Astrocyte (in vitro differentiated cells and primary cell): ENCODE measurements around the gene SLFN12L. TPM values are rescaled to one million over a fixed set of nuclear protein-coding genes. Genes with fewer than 3 reads are reported as not detected.

ENCODE experiments used
- DNase-seq: peaks from one replicate; pipeline ENCODE4 v3.0.0-alpha.2; 2010; ENCODE audit warnings: low read depth
- FAIRE-seq: peaks from 2 replicates; lab custom pipeline; 2011; peaks lifted over from hg19 to GRCh38; lab: Jason Lieb, UNC
- H2AFZ ChIP-seq: 2 replicates; pipeline ENCODE4 v1.6.0; 2012; ENCODE audit warnings: low read depth, low read length, inconsistent platforms
- H3K27ac ChIP-seq: 2 replicates; pipeline ENCODE4 v1.5.1; 2011; ENCODE audit warnings: low read depth, low read length, inconsistent platforms
- H3K27me3 ChIP-seq: 2 replicates; pipeline ENCODE4 v1.6.0; 2011; ENCODE audit warnings: low read length, inconsistent platforms; ENCODE audit not compliant: insufficient read depth
- H3K36me3 ChIP-seq: 2 replicates; pipeline ENCODE4 v1.5.1; 2011; ENCODE audit warnings: low read length, inconsistent platforms; ENCODE audit not compliant: insufficient read depth
- H3K4me1 ChIP-seq: 2 replicates; pipeline ENCODE4 v1.5.1; 2011; ENCODE audit warnings: low read length, inconsistent platforms; ENCODE audit not compliant: insufficient read depth
- H3K4me2 ChIP-seq: 2 replicates; pipeline ENCODE4 v1.6.0; 2012; ENCODE audit warnings: low read length, inconsistent platforms
- H3K4me3 ChIP-seq: 2 replicates; pipeline ENCODE4 v1.5.1; 2011; ENCODE audit warnings: low read depth, mild to moderate bottlenecking, low read length, inconsistent platforms; ENCODE audit not compliant: insufficient read depth
- H3K79me2 ChIP-seq: 2 replicates; pipeline ENCODE4 v1.6.0; 2012; ENCODE audit warnings: mild to moderate bottlenecking, low read length, inconsistent platforms; ENCODE audit not compliant: insufficient read depth
- H3K9ac ChIP-seq: 2 replicates; pipeline ENCODE4 v1.6.0; 2012; ENCODE audit warnings: mild to moderate bottlenecking, low read length, inconsistent platforms
- H3K9me3 ChIP-seq: 2 replicates; pipeline ENCODE4 v1.5.1; 2012; ENCODE audit warnings: low read depth, mild to moderate bottlenecking, low read length, inconsistent platforms; ENCODE audit not compliant: insufficient read depth
- H4K20me1 ChIP-seq: 2 replicates; pipeline ENCODE4 v1.6.0; 2012; ENCODE audit warnings: low read length, inconsistent platforms; ENCODE audit not compliant: insufficient read depth
- H3K27ac Mint-ChIP-seq: one replicate; pipeline ENCODE4 v1.8.0; 2021; ENCODE audit warnings: mild to moderate bottlenecking, mixed read lengths; ENCODE audit not compliant: unreplicated experiment
- H3K27me3 Mint-ChIP-seq: one replicate; pipeline ENCODE4 v1.8.0; 2021; ENCODE audit warnings: low read depth, mixed read lengths; ENCODE audit not compliant: unreplicated experiment
- H3K36me3 Mint-ChIP-seq: one replicate; pipeline ENCODE4 v1.8.0; 2021; ENCODE audit warnings: low read depth, mixed read lengths; ENCODE audit not compliant: unreplicated experiment
- H3K4me1 Mint-ChIP-seq: one replicate; pipeline ENCODE4 v1.8.0; 2021; ENCODE audit warnings: low read depth, mixed read lengths; ENCODE audit not compliant: unreplicated experiment
- H3K4me3 Mint-ChIP-seq: one replicate; pipeline ENCODE4 v1.8.0; 2021; ENCODE audit warnings: mild to moderate bottlenecking, moderate library complexity, mixed read lengths; ENCODE audit not compliant: unreplicated experiment
- H3K9me3 Mint-ChIP-seq: one replicate; pipeline ENCODE4 v1.8.0; 2021; ENCODE audit warnings: mild to moderate bottlenecking, mixed read lengths; ENCODE audit not compliant: unreplicated experiment
- EZH2 ChIP-seq: IDR thresholded peaks from 2 replicates; pipeline ENCODE4 v1.6.1; 2012; ENCODE audit warnings: mild to moderate bottlenecking, low read length, inconsistent platforms; ENCODE audit not compliant: insufficient read depth
- total RNA-seq: library from RNA; stranded (reverse); gene quantifications from 2 replicates; pipeline ENCODE4 v1.2.1, GENCODE V29; 2021
- TF ChIP-seq, protein P1 (sequence below): IDR thresholded peaks from 2 replicates; pipeline ENCODE4 v1.5.1; 2011; ENCODE audit warnings: low read depth, mild to moderate bottlenecking, inconsistent platforms, low read length, moderate library complexity; ENCODE audit not compliant: insufficient read depth

Gene SLFN12L
- total RNA-seq, 1 donor from 2014 or later = 0.14 TPM

DNA sequence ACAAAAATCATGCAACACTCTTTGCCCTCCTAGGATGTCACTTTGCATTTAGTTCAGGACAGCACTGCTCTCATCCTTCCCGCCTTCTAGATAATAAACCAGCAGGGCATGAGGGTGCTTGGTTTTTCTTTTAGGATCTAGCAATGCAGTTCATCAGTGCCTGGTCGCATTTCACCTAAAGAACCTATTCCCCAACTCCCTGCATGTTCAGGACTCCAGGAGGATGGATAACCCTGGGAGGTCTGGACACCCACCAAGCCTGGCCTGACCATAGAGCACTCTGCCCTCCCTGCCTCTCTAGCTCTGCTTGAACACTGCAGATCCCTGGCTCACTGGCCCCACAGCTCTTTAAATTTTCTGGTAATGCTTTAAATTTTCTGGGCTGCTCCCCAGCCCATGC, 107.8 kb downstream of the SLFN12L start:
- Histone ChIP-seq H3K27ac (no peak overlapping the region), H3K36me3 (no peaks in the 10 kb centered on the region), H3K4me1 (peaks cover 14% of the 10 kb centered on the region), H2AFZ (no peak overlapping the region), H3K4me2 (peak overlapping the region; percentile 22), H4K20me1 (peaks cover 32% of the 10 kb centered on the region), H3K27me3 (no peaks in the 10 kb centered on the region), H3K9ac (no peak overlapping the region), H3K4me3 (no peak overlapping the region), H3K79me2 (peaks cover 66% of the 10 kb centered on the region), H3K9me3 (no peaks in the 10 kb centered on the region)
- H3K4me3 Mint-ChIP-seq = peak overlapping the region; percentile 76
- peak overlapping the region; percentile 21 for H3K27ac Mint-ChIP-seq
- peaks cover 28% of the 10 kb centered on the region for H3K4me1 Mint-ChIP-seq
- no peaks in the 10 kb centered on the region for H3K27me3 Mint-ChIP-seq
- H3K36me3 Mint-ChIP-seq = peaks cover 12% of the 10 kb centered on the region
- no peaks in the 10 kb centered on the region for H3K9me3 Mint-ChIP-seq
- no peak for DNase-seq
- TF ChIP-seq, protein P1, sequence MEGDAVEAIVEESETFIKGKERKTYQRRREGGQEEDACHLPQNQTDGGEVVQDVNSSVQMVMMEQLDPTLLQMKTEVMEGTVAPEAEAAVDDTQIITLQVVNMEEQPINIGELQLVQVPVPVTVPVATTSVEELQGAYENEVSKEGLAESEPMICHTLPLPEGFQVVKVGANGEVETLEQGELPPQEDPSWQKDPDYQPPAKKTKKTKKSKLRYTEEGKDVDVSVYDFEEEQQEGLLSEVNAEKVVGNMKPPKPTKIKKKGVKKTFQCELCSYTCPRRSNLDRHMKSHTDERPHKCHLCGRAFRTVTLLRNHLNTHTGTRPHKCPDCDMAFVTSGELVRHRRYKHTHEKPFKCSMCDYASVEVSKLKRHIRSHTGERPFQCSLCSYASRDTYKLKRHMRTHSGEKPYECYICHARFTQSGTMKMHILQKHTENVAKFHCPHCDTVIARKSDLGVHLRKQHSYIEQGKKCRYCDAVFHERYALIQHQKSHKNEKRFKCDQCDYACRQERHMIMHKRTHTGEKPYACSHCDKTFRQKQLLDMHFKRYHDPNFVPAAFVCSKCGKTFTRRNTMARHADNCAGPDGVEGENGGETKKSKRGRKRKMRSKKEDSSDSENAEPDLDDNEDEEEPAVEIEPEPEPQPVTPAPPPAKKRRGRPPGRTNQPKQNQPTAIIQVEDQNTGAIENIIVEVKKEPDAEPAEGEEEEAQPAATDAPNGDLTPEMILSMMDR = no peak
- no peak for TF ChIP-seq EZH2
- FAIRE-seq = no peak

DNA sequence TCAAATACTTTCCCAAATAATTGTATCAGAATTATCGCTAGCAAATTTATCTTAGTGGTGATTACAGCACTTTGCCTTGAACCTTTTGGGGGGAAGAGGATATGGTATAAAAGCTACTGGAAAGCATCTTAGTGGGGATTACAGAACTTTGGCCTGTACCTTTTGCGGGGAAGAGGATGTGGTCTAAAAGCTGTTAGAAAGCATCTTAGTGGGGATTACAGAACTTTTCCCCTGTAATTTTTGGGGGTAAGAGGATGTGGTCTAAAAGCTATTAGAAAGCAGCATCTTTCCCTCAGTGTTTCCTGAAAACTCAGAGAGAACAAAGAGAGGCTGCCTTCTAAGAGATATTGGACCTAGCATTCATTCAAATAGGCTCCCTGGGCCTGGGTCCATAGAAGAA, 109.2 kb downstream of the SLFN12L start:
- DNase-seq = no peak
- no peak for TF ChIP-seq EZH2
- TF ChIP-seq, protein P1 = no peak
- H2AFZ ChIP-seq = no peak overlapping the region
- H3K36me3 Mint-ChIP-seq = peaks cover 14% of the 10 kb centered on the region
- H3K27me3 ChIP-seq = no peaks in the 10 kb centered on the region
- no peak for FAIRE-seq
- H3K27ac ChIP-seq = no peak overlapping the region
- H3K4me3 Mint-ChIP-seq = no peak overlapping the region
- H3K9me3 ChIP-seq = no peaks in the 10 kb centered on the region
- H3K27me3 Mint-ChIP-seq = no peaks in the 10 kb centered on the region
- H3K36me3 ChIP-seq = no peaks in the 10 kb centered on the region
- H3K4me2 ChIP-seq = no peak overlapping the region
- H3K4me1 Mint-ChIP-seq = peaks cover 21% of the 10 kb centered on the region
- no peaks in the 10 kb centered on the region for H3K9me3 Mint-ChIP-seq
- peaks cover 76% of the 10 kb centered on the region for H3K79me2 ChIP-seq
- H3K27ac Mint-ChIP-seq = no peak overlapping the region
- no peak overlapping the region for H3K9ac ChIP-seq
- peaks cover 16% of the 10 kb centered on the region for H3K4me1 ChIP-seq
- H3K4me3 ChIP-seq = no peak overlapping the region
- H4K20me1 ChIP-seq = peaks cover 32% of the 10 kb centered on the region

DNA sequence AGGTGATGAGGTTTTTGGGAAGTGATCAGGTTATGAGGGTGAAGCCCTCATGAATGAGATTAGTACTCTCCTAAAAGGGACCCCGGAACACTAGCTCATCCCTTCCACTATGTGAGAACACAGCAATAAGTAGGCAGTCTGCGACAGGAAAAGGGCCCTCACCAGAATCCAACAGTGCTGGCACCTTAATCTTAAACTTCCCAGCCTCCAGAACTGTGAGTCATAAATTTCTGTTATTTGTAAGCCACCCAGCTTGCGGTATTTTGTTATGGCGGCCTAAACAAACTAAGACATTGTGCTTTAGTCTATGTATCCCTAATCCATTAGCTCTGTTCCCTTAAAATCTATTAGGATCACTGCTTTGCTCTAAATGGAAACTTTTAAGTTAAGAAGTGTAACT, 113.7 kb downstream of the SLFN12L start:
- H3K9ac ChIP-seq = no peak overlapping the region
- H3K27me3 ChIP-seq = no peaks in the 10 kb centered on the region
- Mint-ChIP-seq H3K4me1 (peaks cover 3% of the 10 kb centered on the region), H3K9me3 (no peaks in the 10 kb centered on the region), H3K4me3 (no peak overlapping the region), H3K36me3 (peaks cover 25% of the 10 kb centered on the region), H3K27me3 (no peaks in the 10 kb centered on the region), H3K27ac (no peak overlapping the region)
- DNase-seq = peak; percentile 25
- H3K36me3 ChIP-seq = peaks cover 8% of the 10 kb centered on the region
- no peak overlapping the region for H3K4me2 ChIP-seq
- peaks cover 67% of the 10 kb centered on the region for H3K79me2 ChIP-seq
- H3K4me1 ChIP-seq = peaks cover 4% of the 10 kb centered on the region
- TF ChIP-seq EZH2 = no peak
- TF ChIP-seq, protein P1 = no peak
- no peak overlapping the region for H3K27ac ChIP-seq
- no peak overlapping the region for H2AFZ ChIP-seq
- H4K20me1 ChIP-seq = peaks cover 24% of the 10 kb centered on the region
- H3K4me3 ChIP-seq = no peak overlapping the region
- no peaks in the 10 kb centered on the region for H3K9me3 ChIP-seq
- FAIRE-seq = no peak
